PFSK-1 (cell line): ENCODE results near the gene GPRIN1.

ENCODE experiments used
- FOXP2 ChIP-seq: optimal IDR thresholded peaks from 2 replicates; pipeline ENCODE3; 2011; ENCODE audit warnings: borderline replicate concordance, control low read depth, inconsistent platforms; ENCODE audit not compliant: insufficient read depth; ENCODE audit errors: extremely low read length, extremely low read depth
- POLR2AphosphoS5 ChIP-seq: IDR thresholded peaks from 2 replicates; pipeline ENCODE4 v1.6.1; 2012; ENCODE audit warnings: low read depth, mild to moderate bottlenecking, control low read depth, low read length, moderate library complexity
- REST ChIP-seq, 2 experiments: IDR thresholded peaks; 2 replicates each; pipeline versions ENCODE4 v1.6.1 to v1.8.0; 2011 to 2012; ENCODE audit warnings: low read depth in 2 of 2, low read length in 2 of 2, control low read depth in 1 of 2, inconsistent platforms in 1 of 2, mild to moderate bottlenecking in 1 of 2, moderate library complexity in 1 of 2; ENCODE audit not compliant: insufficient read depth in 1 of 2
- SIN3A ChIP-seq: IDR thresholded peaks from 2 replicates; pipeline ENCODE4 v1.6.1; 2012; ENCODE audit warnings: mild to moderate bottlenecking, low read length, moderate library complexity, borderline replicate concordance; ENCODE audit not compliant: insufficient read depth
- TAF1 ChIP-seq: IDR thresholded peaks from 2 replicates; pipeline ENCODE4 v1.6.1; 2012; ENCODE audit warnings: low read length, control low read depth, borderline replicate concordance; ENCODE audit not compliant: insufficient read depth

Gene GPRIN1

GRCh38 chr5:176644294-176644693 lies 34.3 kb upstream of the GPRIN1 start:
- no peak for TF ChIP-seq SIN3A
- no peak for TF ChIP-seq POLR2AphosphoS5
- TF ChIP-seq TAF1, result no peak
- TF ChIP-seq REST (IDR thresholded peaks at IDR 0.05; ENCODE audit: insufficient read depth in 1 of 2, low read depth in 2 of 2, low read length in 2 of 2), result no peak
- no peak for TF ChIP-seq FOXP2

- TF ChIP-seq POLR2AphosphoS5 (no peak), FOXP2 (no peak), TAF1 (no peak), REST (IDR thresholded peaks at IDR 0.05; ENCODE audit: insufficient read depth in 1 of 2, low read depth in 2 of 2, low read length in 2 of 2) (no peak)
Observed at GRCh38 chr5:176643491-176644219, 33.7 kb upstream of the GPRIN1 start.

- no peak for TF ChIP-seq REST (IDR thresholded peaks at IDR 0.05; ENCODE audit: insufficient read depth in 1 of 2, low read depth in 2 of 2, low read length in 2 of 2)
- TF ChIP-seq SIN3A, result no peak
- no peak for TF ChIP-seq POLR2AphosphoS5
- TF ChIP-seq FOXP2, result no peak
- TF ChIP-seq TAF1, result no peak
Observed at GRCh38 chr5:176642675-176643490, 32.9 kb upstream of the GPRIN1 start.

- no peak for TF ChIP-seq TAF1
- no peak for TF ChIP-seq POLR2AphosphoS5
- no peak for TF ChIP-seq REST (IDR thresholded peaks at IDR 0.05; ENCODE audit: insufficient read depth in 1 of 2, low read depth in 2 of 2, low read length in 2 of 2)
- no peak for TF ChIP-seq FOXP2
- TF ChIP-seq SIN3A, result no peak
Observed at GRCh38 chr5:176640616-176641015, 30.7 kb upstream of the GPRIN1 start.

GRCh38 chr5:176639981-176640380 lies 30.0 kb upstream of the GPRIN1 start:
- TF ChIP-seq REST (IDR thresholded peaks at IDR 0.05; ENCODE audit: insufficient read depth in 1 of 2, low read depth in 2 of 2, low read length in 2 of 2) (no peak), TAF1 (no peak), FOXP2 (no peak), SIN3A (no peak)
